ENCODE data around the gene CHAC2. TPM values are rescaled to one million over a fixed set of nuclear protein-coding genes. Genes with fewer than 3 reads are reported as not detected.

The CHAC2 gene
- total and polyA plus RNA-seq, 2 donors (not counting 1 experiment from before 2014, with no cell fraction given), result 1.6 to 3.2 TPM

- DNase-seq, result no peak
- POLR2A ChIA-PET, result no interaction called here
- Mint-ChIP-seq H3K4me3 (no peak overlapping the region), H3K4me1 (peaks cover 5% of the 10 kb centered on the region), H3K9me3 (ENCODE audit: insufficient read depth) (no peaks in the 10 kb centered on the region), H3K27ac (no peak overlapping the region), H3K27me3 (no peaks in the 10 kb centered on the region)
- Histone ChIP-seq H3K79me2 (ENCODE audit: control insufficient read depth, insufficient read depth, low read length) (no peaks in the 10 kb centered on the region), H3K27me3 (replicated peaks in 1 of 4; ENCODE audit: control extremely low read depth in 1 of 4, control insufficient read depth in 3 of 4, insufficient read depth in 4 of 4, low read length in 3 of 4) (no peaks in the 10 kb centered on the region), H3K27ac (ENCODE audit: low read length in 2 of 2) (no peak overlapping the region), H3K9ac (ENCODE audit: low read length) (no peak overlapping the region), H4K20me1 (ENCODE audit: control insufficient read depth, insufficient read depth, low read length, poor library complexity, severe bottlenecking) (no peaks in the 10 kb centered on the region), H3K4me2 (replicated peaks; ENCODE audit: low read depth, low read length, poor library complexity, severe bottlenecking) (no peak overlapping the region), H3K9me3 (ENCODE audit: control extremely low read depth in 1 of 3, control insufficient read depth in 2 of 3, insufficient read depth in 1 of 3, low read length in 2 of 3) (peaks cover 0 to 1% (median 0%) of the 10 kb centered on the region in 3 donors), H2AFZ (ENCODE audit: insufficient read depth, low read depth, low read length, poor library complexity, severe bottlenecking) (no peak overlapping the region), H3K4me1 (ENCODE audit: control insufficient read depth in 2 of 2, insufficient read depth in 2 of 2, low read length in 2 of 2) (no peaks in the 10 kb centered on the region), H3K36me3 (replicated peaks in 1 of 2; ENCODE audit: control extremely low read depth in 1 of 2, control insufficient read depth in 1 of 2, extremely low read depth in 1 of 2, insufficient read depth in 2 of 2, low read length in 1 of 2) (peaks cover 9 to 20% of the 10 kb centered on the region in 2 experiments), H3K4me3 (ENCODE audit: control extremely low read depth in 1 of 5, extremely low read depth in 1 of 5, insufficient read depth in 1 of 5, low read depth in 2 of 5, low read length in 4 of 5) (no peak overlapping the region)
- intact Hi-C loops (cut with micrococcal nuclease), result no loop called here
- TF ChIP-seq CTCF (IDR thresholded peaks at IDR 0.05) (no peak), EZH2 (IDR thresholded peaks at IDR 0.05; ENCODE audit: borderline replicate concordance, insufficient read depth, low read depth, low read length, poor library complexity, severe bottlenecking) (no peak)
- ATAC-seq (ENCODE audit: low read depth), result no peak
- WGBS (ENCODE audit: insufficient coverage), result 100% methylated on average over 1 of the region's 3 CpGs
- CTCF ChIA-PET, result no interaction called here
These were observed 39.7 kb upstream of the CHAC2 start for GRCh38 chr2:53727921-53728320.

- no peaks in the 10 kb centered on the region for H3K27me3 Mint-ChIP-seq
- H3K4me1 Mint-ChIP-seq, result peaks cover 4% of the 10 kb centered on the region
- no peak overlapping the region for H3K4me3 Mint-ChIP-seq
- intact Hi-C loops (cut with micrococcal nuclease), result no loop called here
- DNase-seq (no peak), ATAC-seq (ENCODE audit: low read depth) (no peak)
- Histone ChIP-seq H4K20me1 (ENCODE audit: control insufficient read depth, insufficient read depth, low read length, poor library complexity, severe bottlenecking) (no peaks in the 10 kb centered on the region), H3K27ac (ENCODE audit: low read length in 2 of 2) (no peak overlapping the region), H3K4me3 (ENCODE audit: control extremely low read depth in 1 of 5, extremely low read depth in 1 of 5, insufficient read depth in 1 of 5, low read depth in 2 of 5, low read length in 4 of 5) (no peak overlapping the region), H3K9ac (ENCODE audit: low read length) (no peak overlapping the region), H3K4me1 (ENCODE audit: control insufficient read depth in 2 of 2, insufficient read depth in 2 of 2, low read length in 2 of 2) (no peaks in the 10 kb centered on the region), H3K36me3 (replicated peaks in 1 of 2; ENCODE audit: control extremely low read depth in 1 of 2, control insufficient read depth in 1 of 2, extremely low read depth in 1 of 2, insufficient read depth in 2 of 2, low read length in 1 of 2) (peaks cover 9 to 20% of the 10 kb centered on the region in 2 experiments), H2AFZ (ENCODE audit: insufficient read depth, low read depth, low read length, poor library complexity, severe bottlenecking) (no peak overlapping the region), H3K9me3 (ENCODE audit: control extremely low read depth in 1 of 3, control insufficient read depth in 2 of 3, insufficient read depth in 1 of 3, low read length in 2 of 3) (peaks cover 0 to 1% (median 0%) of the 10 kb centered on the region in 3 donors), H3K79me2 (ENCODE audit: control insufficient read depth, insufficient read depth, low read length) (no peaks in the 10 kb centered on the region), H3K27me3 (replicated peaks in 1 of 4; ENCODE audit: control extremely low read depth in 1 of 4, control insufficient read depth in 3 of 4, insufficient read depth in 4 of 4, low read length in 3 of 4) (no peaks in the 10 kb centered on the region), H3K4me2 (replicated peaks; ENCODE audit: low read depth, low read length, poor library complexity, severe bottlenecking) (no peak overlapping the region)
- ChIA-PET POLR2A (no interaction called here), CTCF (no interaction called here)
- WGBS (ENCODE audit: insufficient coverage), result no CpG with 5 or more reads among the region's 1 CpG
- no peak overlapping the region for H3K27ac Mint-ChIP-seq
- no peaks in the 10 kb centered on the region for H3K9me3 Mint-ChIP-seq (ENCODE audit: insufficient read depth)
- TF ChIP-seq CTCF (IDR thresholded peaks at IDR 0.05) (no peak), EZH2 (IDR thresholded peaks at IDR 0.05; ENCODE audit: borderline replicate concordance, insufficient read depth, low read depth, low read length, poor library complexity, severe bottlenecking) (no peak)
These were observed 38.4 kb upstream of the CHAC2 start for GRCh38 chr2:53729143-53729762.

All from B cell (primary cell).